ENCODE data around the gene LENG1. TPM values are rescaled to one million over a fixed set of nuclear protein-coding genes. Genes with fewer than 3 reads are reported as not detected.
A peak's percentile ranks its signal among the peaks of the same experiment; 100 is the strongest.

The LENG1 gene
- total RNA-seq, 2 donors from 2014 or later: 3.6 to 4.0 TPM

DNA sequence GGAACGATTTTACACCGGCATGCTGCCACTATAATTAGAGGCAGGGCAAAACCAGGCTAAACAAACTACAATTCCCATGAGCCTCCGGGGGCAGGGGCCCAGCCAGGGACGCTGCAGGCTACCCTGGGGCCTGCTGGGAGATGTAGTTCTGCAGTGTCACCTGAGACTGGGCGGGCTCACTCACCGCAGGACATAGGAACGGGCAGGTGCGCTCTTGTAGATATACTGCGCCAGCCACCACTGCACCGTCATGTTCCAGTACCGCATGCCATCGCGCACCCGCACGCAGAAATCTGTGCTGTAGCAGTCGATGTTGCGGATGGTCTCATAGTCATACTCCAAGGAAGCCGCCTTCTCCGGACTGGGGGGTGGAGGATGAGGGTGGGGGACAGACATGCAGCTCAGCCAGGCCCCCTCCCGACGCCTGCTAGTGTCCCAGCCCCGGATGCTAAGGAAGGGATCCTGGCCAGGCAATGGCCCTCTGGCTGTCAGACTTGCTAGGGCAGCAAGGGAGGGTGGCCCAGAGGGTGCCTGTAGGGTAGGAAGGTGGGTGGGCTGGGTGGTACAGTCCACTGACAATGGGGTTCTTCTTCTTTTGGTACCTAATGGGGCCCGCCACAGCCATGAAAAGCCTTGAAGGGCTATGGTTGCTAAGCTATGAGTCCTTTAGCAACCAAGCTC lies 19.2 kb upstream of the LENG1 start:
- 88 to 92% methylated on average over 14 to 23 of the region's 23 CpGs for WGBS, 2 experiments (ENCODE audit: insufficient coverage in 1 of 2, insufficient read length in 1 of 2)
- no peak for TF ChIP-seq CTCF (conservative IDR thresholded peaks at IDR 0.05)
- no peak overlapping the region for H3K4me3 Mint-ChIP-seq
- Histone ChIP-seq H3K36me3 (ENCODE audit: control insufficient read depth, insufficient read depth, low read length) (peaks cover 40% of the 10 kb centered on the region), H3K9ac (ENCODE audit: extremely low read depth, low read length, poor library complexity, severe bottlenecking) (no peak overlapping the region), H3K4me3 (ENCODE audit: low read length) (no peak overlapping the region), H3K27me3 (ENCODE audit: control insufficient read depth, insufficient read depth, low read length, poor library complexity, severe bottlenecking) (no peaks in the 10 kb centered on the region), H3K9me3 (ENCODE audit: control insufficient read depth, low read length) (no peaks in the 10 kb centered on the region), H3K27ac (ENCODE audit: low read depth, low read length) (peak overlapping the region; percentile 90), H3K4me1 (ENCODE audit: control insufficient read depth, insufficient read depth, low read length) (no peaks in the 10 kb centered on the region)
- no peaks in the 10 kb centered on the region for H3K27me3 Mint-ChIP-seq (ENCODE audit: insufficient read depth)
- DNase-seq: peak; percentile 87
- H3K9me3 Mint-ChIP-seq: no peaks in the 10 kb centered on the region
- H3K36me3 Mint-ChIP-seq (ENCODE audit: low read depth): peaks cover 43% of the 10 kb centered on the region
- H3K27ac Mint-ChIP-seq: no peak overlapping the region
- H3K4me1 Mint-ChIP-seq: no peaks in the 10 kb centered on the region

- WGBS, 2 experiments (ENCODE audit: insufficient coverage in 1 of 2, insufficient read length in 1 of 2): 88 to 90% methylated on average over 10 to 25 of the region's 25 CpGs
- Mint-ChIP-seq H3K4me1 (no peaks in the 10 kb centered on the region), H3K27ac (peak overlapping the region; percentile 21), H3K9me3 (no peaks in the 10 kb centered on the region), H3K27me3 (ENCODE audit: insufficient read depth) (no peaks in the 10 kb centered on the region), H3K36me3 (ENCODE audit: low read depth) (peaks cover 22% of the 10 kb centered on the region), H3K4me3 (no peak overlapping the region)
- H3K4me1 ChIP-seq (ENCODE audit: control insufficient read depth, insufficient read depth, low read length): no peaks in the 10 kb centered on the region
- no peak overlapping the region for H3K4me3 ChIP-seq (ENCODE audit: low read length)
- H3K9me3 ChIP-seq (ENCODE audit: control insufficient read depth, low read length): no peaks in the 10 kb centered on the region
- H3K27ac ChIP-seq (ENCODE audit: low read depth, low read length): no peak overlapping the region
- H3K9ac ChIP-seq (ENCODE audit: extremely low read depth, low read length, poor library complexity, severe bottlenecking): no peak overlapping the region
- no peak for DNase-seq
- no peak for TF ChIP-seq CTCF (conservative IDR thresholded peaks at IDR 0.05)
- peaks cover 26% of the 10 kb centered on the region for H3K36me3 ChIP-seq (ENCODE audit: control insufficient read depth, insufficient read depth, low read length)
- no peaks in the 10 kb centered on the region for H3K27me3 ChIP-seq (ENCODE audit: control insufficient read depth, insufficient read depth, low read length, poor library complexity, severe bottlenecking)
Observed at GRCh38 chr19:54173951-54174834, 14.7 kb upstream of the LENG1 start.

GRCh38 chr19:54173359-54173699 lies 13.8 kb upstream of the LENG1 start:
- peak; percentile 4 for TF ChIP-seq CTCF (conservative IDR thresholded peaks at IDR 0.05)
- no peaks in the 10 kb centered on the region for H3K4me1 Mint-ChIP-seq
- no peaks in the 10 kb centered on the region for H3K9me3 Mint-ChIP-seq
- peaks cover 17% of the 10 kb centered on the region for H3K36me3 Mint-ChIP-seq (ENCODE audit: low read depth)
- H3K27me3 ChIP-seq (ENCODE audit: control insufficient read depth, insufficient read depth, low read length, poor library complexity, severe bottlenecking): no peaks in the 10 kb centered on the region
- H3K36me3 ChIP-seq (ENCODE audit: control insufficient read depth, insufficient read depth, low read length): peaks cover 17% of the 10 kb centered on the region
- no peaks in the 10 kb centered on the region for H3K27me3 Mint-ChIP-seq (ENCODE audit: insufficient read depth)
- H3K4me3 ChIP-seq (ENCODE audit: low read length): no peak overlapping the region
- H3K9ac ChIP-seq (ENCODE audit: extremely low read depth, low read length, poor library complexity, severe bottlenecking): no peak overlapping the region
- H3K27ac Mint-ChIP-seq: peak overlapping the region; percentile 10
- H3K4me1 ChIP-seq (ENCODE audit: control insufficient read depth, insufficient read depth, low read length): no peaks in the 10 kb centered on the region
- H3K27ac ChIP-seq (ENCODE audit: low read depth, low read length): no peak overlapping the region
- 65 to 69% methylated on average over 14 to 15 of the region's 15 CpGs for WGBS, 2 experiments (ENCODE audit: insufficient coverage in 1 of 2, insufficient read length in 1 of 2)
- peak overlapping the region; percentile 76 for H3K4me3 Mint-ChIP-seq
- no peak for DNase-seq
- H3K9me3 ChIP-seq (ENCODE audit: control insufficient read depth, low read length): no peaks in the 10 kb centered on the region

All from endodermal cell (in vitro differentiated cells).